ENCODE data around the gene TMEM91. TPM values are rescaled to one million over a fixed set of nuclear protein-coding genes. Genes with fewer than 3 reads are reported as not detected.
A peak's percentile ranks its signal among the peaks of the same experiment; 100 is the strongest.

Gene TMEM91
- total RNA-seq, 2 experiments from 2014 or later = 10.7 to 12.7 TPM

- no peak for TF ChIP-seq EZH2phosphoT487 (IDR thresholded peaks at IDR 0.05; ENCODE audit: borderline replicate concordance, low read depth, low read length)
- TF ChIP-seq, protein P1, sequence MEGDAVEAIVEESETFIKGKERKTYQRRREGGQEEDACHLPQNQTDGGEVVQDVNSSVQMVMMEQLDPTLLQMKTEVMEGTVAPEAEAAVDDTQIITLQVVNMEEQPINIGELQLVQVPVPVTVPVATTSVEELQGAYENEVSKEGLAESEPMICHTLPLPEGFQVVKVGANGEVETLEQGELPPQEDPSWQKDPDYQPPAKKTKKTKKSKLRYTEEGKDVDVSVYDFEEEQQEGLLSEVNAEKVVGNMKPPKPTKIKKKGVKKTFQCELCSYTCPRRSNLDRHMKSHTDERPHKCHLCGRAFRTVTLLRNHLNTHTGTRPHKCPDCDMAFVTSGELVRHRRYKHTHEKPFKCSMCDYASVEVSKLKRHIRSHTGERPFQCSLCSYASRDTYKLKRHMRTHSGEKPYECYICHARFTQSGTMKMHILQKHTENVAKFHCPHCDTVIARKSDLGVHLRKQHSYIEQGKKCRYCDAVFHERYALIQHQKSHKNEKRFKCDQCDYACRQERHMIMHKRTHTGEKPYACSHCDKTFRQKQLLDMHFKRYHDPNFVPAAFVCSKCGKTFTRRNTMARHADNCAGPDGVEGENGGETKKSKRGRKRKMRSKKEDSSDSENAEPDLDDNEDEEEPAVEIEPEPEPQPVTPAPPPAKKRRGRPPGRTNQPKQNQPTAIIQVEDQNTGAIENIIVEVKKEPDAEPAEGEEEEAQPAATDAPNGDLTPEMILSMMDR (conservative IDR thresholded peaks at IDR 0.05; ENCODE audit: low read length) = no peak
- intact Hi-C loops (cut with micrococcal nuclease; ENCODE audit: unreplicated experiment) = loop anchor here (1.0 to 2.0 kb wide), 3 partner anchors 24 to 89 kb away; partner anchors contain the start of gene CCDC97
- Histone ChIP-seq H3K4me2 (ENCODE audit: low read length) (peak overlapping the region; percentile 78), H3K79me2 (ENCODE audit: insufficient read depth, low read depth, low read length) (peaks cover 42% of the 10 kb centered on the region; the same call in 1 of the 2 replicates), H3K27ac (ENCODE audit: low read depth, low read length, poor library complexity, severe bottlenecking) (peak overlapping the region; percentile 25), H4K20me1 (ENCODE audit: insufficient read depth, low read length) (peaks cover 4% of the 10 kb centered on the region), H3K4me1 (ENCODE audit: insufficient read depth, low read length, poor library complexity, severe bottlenecking) (peaks cover 21% of the 10 kb centered on the region), H3K9me2 (ENCODE audit: insufficient read depth, low read length) (no peaks in the 10 kb centered on the region), H3K36me3 (ENCODE audit: insufficient read depth, low read length) (peaks cover 37% of the 10 kb centered on the region), H2AFZ (ENCODE audit: low read length) (peak overlapping the region; percentile 25; the same call in 1 of the 2 replicates), H3K9me3 (ENCODE audit: low read length) (no peaks in the 10 kb centered on the region), H3K4me3 (ENCODE audit: low read depth, low read length, poor library complexity, severe bottlenecking) (peak overlapping the region; percentile 77)
- ChIA-PET POLR2A (interaction anchor here (0.6 to 1.7 kb wide), 5 partner anchors 12 to 89 kb away, joined by 3 to 7 read pairs (median 3); partner anchors contain the start of gene B9D2), CTCF (ENCODE audit: unreplicated experiment) (no interaction called here)
- DNase-seq (ENCODE audit: low spot score) = peak; percentile 56
- no TSS peak for BruUV-seq (replicated peaks)
Observed at GRCh38 chr19:41351339-41352245, 24.7 kb upstream of the TMEM91 start.

GRCh38 chr19:41352279-41352608 lies 24.1 kb upstream of the TMEM91 start:
- H2AFZ ChIP-seq (ENCODE audit: low read length) = peak overlapping the region; percentile 22; the same call in 1 of the 2 replicates
- TF ChIP-seq, protein P1 (conservative IDR thresholded peaks at IDR 0.05; ENCODE audit: low read length) = no peak
- TF ChIP-seq EZH2phosphoT487 (IDR thresholded peaks at IDR 0.05; ENCODE audit: borderline replicate concordance, low read depth, low read length) = no peak
- no peaks in the 10 kb centered on the region for H3K9me3 ChIP-seq (ENCODE audit: low read length)
- CTCF ChIA-PET (ENCODE audit: unreplicated experiment) = interaction anchor here (1.0 to 1.2 kb wide), 2 partner anchors 11 to 25 kb away, joined by 4 read pairs; no protein-coding TSS in a partner anchor
- H3K4me2 ChIP-seq (ENCODE audit: low read length) = peak overlapping the region; percentile 78
- no peaks in the 10 kb centered on the region for H3K9me2 ChIP-seq (ENCODE audit: insufficient read depth, low read length)
- peak overlapping the region; percentile 77 for H3K4me3 ChIP-seq (ENCODE audit: low read depth, low read length, poor library complexity, severe bottlenecking)
- POLR2A ChIA-PET = interaction anchor here (0.6 to 1.7 kb wide), 5 partner anchors 10 to 88 kb away, joined by 3 to 7 read pairs (median 4); partner anchors contain the start of gene B9D2
- intact Hi-C loops (cut with micrococcal nuclease; ENCODE audit: unreplicated experiment) = loop anchor here (1.0 to 2.0 kb wide), 3 partner anchors 25 to 89 kb away; partner anchors contain the start of gene CCDC97
- H3K4me1 ChIP-seq (ENCODE audit: insufficient read depth, low read length, poor library complexity, severe bottlenecking) = peaks cover 21% of the 10 kb centered on the region
- H3K36me3 ChIP-seq (ENCODE audit: insufficient read depth, low read length) = peaks cover 32% of the 10 kb centered on the region
- DNase-seq (ENCODE audit: low spot score) = no peak
- peaks cover 4% of the 10 kb centered on the region for H4K20me1 ChIP-seq (ENCODE audit: insufficient read depth, low read length)
- peaks cover 42% of the 10 kb centered on the region; the same call in 1 of the 2 replicates for H3K79me2 ChIP-seq (ENCODE audit: insufficient read depth, low read depth, low read length)
- H3K27ac ChIP-seq (ENCODE audit: low read depth, low read length, poor library complexity, severe bottlenecking) = peak overlapping the region; percentile 25
- no TSS peak for BruUV-seq (replicated peaks)
